Loucy (cell line): Measurements from ENCODE around the gene CCNYL1.
"Not testable (repeated sequence)": the region's sequence is repeated elsewhere in the genome, so short reads cannot be mapped to it uniquely, and the experiment has no call there.

Source experiments
- CTCF ChIP-seq: fragments of 200-600 bp; sonication (generic); conservative IDR thresholded peaks from 2 replicates; pipeline ENCODE4 v1.5.1; 2014; ENCODE audit warnings: mild to moderate bottlenecking, antibody characterized with exemption, low read length
- EZH2phosphoT487 ChIP-seq: fragments of 200-600 bp; IDR thresholded peaks from 2 replicates; pipeline ENCODE4 v1.6.1; 2018; ENCODE audit warnings: antibody characterized with exemption, mild to moderate bottlenecking, moderate library complexity, borderline replicate concordance

- TF ChIP-seq CTCF, EZH2phosphoT487: not testable (repeated sequence)
Observed at GRCh38 chr2:207735513-207735859, 24.0 kb downstream of the CCNYL1 start.
